Ramos (cell line): ENCODE data around the gene ZNF124.
"Not testable (repeated sequence)": the region's sequence is repeated elsewhere in the genome, so short reads cannot be mapped to it uniquely, and the experiment has no call there.

Source experiments
- in situ Hi-C: fragments of 300-500 bp; cut with MboI; formaldehyde crosslinking; loops from one replicate; pipeline ENCODE4 v1.14.3; 2022; ENCODE audit warnings: low sequenced_read_pairs; ENCODE audit not compliant: unreplicated experiment

Gene ZNF124

DNA sequence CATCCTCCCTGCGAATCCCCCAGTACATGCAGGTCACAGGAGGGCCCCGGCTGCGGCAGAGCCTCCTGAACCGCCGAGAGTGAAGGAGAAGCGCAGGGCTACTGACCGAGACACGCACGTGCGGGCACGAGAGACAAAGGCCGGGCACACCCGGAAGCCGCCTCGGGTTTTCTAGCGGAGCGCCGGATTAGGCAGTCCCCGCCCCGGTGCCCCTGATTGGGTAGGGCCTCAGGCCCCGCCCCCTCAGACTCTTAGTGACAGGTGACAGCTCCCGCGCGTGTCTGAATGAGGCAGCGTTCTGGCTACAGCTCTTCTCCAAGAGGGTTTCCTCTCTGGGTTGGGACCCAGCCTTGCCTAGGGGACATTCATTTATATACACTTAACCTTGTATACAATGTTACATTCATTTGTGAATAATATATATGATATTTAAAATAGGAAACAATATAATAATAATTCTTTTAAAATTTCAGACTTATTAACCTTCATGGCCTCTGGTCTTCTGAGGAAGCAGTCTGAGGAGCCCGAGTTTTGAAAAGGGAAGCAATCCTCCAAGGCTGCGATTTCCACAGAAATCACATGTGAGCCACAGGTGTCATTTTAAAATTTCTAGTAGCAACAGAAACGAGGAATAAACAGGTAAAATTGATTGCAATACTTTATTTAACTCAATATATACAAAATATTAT is at the start of gene ZNF124:
Gene ZNF124 (minus strand): TSS at position 146 of the 689 bp plus-strand sequence. CDS start 143 bp downstream, at position 3.
- in situ Hi-C loops = not testable (repeated sequence)

DNA sequence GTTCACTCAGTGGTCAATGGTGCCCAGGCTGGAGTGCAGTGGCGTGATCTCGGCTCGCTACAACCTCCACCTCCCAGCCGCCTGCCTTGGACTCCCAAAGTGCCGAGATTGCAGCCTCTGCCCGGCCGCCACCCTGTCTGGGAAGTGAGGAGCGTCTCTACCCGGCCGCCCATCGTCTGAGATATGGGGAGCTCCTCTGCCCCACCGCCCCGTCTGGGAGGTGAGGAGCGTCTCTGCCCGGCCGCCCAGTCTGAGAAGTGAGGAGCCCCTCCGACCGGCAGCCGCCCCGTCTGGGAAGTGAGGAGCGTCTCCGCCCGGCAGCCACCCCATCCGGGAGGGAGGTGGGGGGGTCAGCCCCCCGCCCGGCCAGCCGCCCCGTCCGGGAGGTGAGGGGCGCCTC is 48.5 kb upstream of the ZNF124 start:
- in situ Hi-C loops = not testable (repeated sequence)

GRCh38 chr1:247218121-247218651 is 46.4 kb upstream of the ZNF124 start:
- in situ Hi-C loops = no loop called here

- in situ Hi-C loops = no loop called here
These were observed 44.4 kb upstream of the ZNF124 start for GRCh38 chr1:247216261-247216660.

DNA sequence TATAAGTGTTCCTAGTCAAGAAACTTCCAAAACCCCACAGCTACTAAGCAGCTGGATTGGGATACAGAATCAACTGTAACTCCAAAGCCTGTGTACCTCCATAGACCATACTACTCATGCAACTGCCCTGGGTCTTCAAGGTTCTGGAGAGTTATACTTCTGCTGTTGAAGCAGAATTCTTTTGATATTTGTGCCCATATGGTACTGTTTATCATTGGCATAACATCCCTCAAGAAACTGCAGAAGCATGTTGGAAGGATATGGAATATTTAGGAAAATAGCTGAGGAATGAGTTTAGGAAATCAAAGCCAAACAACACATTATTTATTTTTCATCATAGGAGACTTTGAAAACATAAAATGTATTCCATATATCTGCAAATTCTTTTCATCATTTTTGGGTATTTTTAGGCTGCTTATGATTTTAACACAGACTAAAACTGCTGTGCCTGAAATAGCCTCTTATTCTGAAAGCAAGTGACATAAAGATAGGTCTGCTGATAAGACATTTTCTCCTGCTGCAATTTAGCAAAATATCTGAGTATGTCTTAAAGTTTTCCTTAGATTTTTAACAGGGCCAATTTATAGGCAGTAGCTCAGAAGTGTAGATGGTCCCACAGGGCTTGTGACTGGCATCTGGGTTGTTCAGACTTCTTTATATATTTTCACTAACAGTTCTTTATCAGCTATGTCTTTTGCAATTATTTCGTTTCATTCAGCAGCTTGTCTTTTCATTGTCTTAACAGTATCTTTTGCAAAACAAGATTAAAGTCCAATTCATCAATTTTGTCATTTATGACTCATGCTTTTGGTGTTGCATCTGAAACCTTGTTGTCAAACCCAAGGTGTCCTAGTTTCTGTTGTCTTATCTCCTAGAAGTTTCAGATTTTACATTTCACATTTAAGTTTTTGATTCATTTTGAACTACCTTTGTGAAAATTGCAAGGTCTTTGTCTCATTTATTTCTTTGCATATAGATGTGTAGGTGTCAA is 41.1 kb upstream of the ZNF124 start:
- in situ Hi-C loops = no loop called here

DNA sequence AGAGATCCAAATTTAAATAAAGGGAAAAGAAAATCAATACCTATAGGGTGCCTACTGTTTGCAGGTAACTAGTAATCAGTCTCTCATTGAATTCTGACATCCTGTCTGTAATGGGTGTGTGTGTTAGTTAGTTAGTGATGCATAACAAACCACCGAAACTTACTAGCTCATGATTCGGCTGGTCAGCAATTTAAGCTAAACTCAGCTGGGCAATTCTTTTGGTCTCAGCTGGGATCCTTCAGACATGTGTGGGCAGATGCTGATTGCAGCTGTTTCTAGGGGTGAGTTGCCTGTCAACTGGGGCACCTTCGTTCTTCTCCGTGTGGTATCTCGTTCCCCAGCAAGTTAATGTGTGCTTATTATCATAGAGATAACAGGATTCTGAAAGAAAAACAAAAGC is 40.2 kb upstream of the ZNF124 start:
- in situ Hi-C loops = no loop called here

GRCh38 chr1:247211339-247211738 is 39.5 kb upstream of the ZNF124 start:
- in situ Hi-C loops = no loop called here

DNA sequence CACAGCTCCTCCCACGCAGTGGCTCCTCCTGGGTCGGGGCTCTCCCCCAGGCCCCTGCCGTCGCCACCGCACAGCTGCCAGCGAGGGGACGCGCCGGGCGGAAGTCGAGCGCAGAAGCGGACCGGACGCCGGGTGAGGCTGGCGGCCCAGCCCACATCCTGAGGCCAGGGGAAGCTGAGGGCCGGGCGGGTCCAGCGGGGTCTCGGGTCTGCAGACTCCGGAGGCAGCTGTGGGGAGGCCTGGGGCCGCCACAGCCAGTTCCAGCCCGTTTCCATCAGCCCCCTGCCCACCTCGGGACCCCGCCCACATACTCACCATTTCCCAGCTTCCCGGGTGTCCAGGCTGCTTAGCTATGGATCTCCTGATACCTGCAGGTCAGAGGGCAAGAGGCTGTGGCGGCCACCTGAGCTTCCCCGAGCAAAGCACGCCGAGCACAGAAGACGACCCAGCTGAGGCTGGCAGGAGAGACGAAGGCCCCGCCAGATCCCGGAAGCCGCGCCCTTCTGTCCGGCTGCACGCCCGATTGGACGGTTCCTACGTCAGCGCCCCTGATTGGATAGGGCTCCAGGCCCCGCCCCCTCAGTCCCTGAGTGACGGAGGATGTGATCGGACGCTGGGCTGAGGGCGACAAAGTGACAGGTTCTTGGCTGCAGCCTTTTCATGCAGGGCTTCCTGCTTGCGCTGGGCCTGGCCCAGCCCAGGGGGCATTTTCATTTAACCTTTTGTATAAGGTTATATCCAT is 38.7 kb upstream of the ZNF124 start:
- in situ Hi-C loops = no loop called here

GRCh38 chr1:247210062-247210375 is 38.2 kb upstream of the ZNF124 start:
- in situ Hi-C loops = no loop called here

GRCh38 chr1:247209396-247209795 is 37.6 kb upstream of the ZNF124 start:
- in situ Hi-C loops = no loop called here

DNA sequence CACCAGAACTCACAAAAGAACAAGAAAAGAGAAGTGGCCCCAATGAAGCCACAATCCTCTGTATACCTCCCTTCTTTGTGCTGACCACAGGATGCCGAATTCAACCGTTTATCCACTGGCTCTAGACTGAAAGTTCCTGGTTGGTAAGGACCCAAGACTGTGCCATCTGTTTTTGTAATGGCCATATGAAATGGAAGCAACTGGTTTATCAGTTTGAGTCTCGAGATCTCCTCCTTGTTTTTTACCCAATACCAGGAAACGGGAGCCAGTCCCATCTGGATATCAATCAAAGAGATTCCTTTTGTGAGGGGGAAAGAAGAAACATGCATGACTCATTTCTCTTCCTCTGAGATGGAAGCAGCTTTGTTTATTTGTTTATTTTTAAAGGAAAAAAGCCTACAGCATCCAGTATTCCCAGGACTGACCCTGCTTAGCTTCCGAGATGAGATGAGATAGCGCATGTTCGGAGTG is 32.4 kb upstream of the ZNF124 start:
- in situ Hi-C loops = no loop called here

GRCh38 chr1:247198781-247199180 is 27.0 kb upstream of the ZNF124 start:
- in situ Hi-C loops = no loop called here

GRCh38 chr1:247193958-247194357 is 22.1 kb upstream of the ZNF124 start:
- in situ Hi-C loops = no loop called here

GRCh38 chr1:247189981-247190798 is 18.4 kb upstream of the ZNF124 start:
- in situ Hi-C loops = no loop called here

DNA sequence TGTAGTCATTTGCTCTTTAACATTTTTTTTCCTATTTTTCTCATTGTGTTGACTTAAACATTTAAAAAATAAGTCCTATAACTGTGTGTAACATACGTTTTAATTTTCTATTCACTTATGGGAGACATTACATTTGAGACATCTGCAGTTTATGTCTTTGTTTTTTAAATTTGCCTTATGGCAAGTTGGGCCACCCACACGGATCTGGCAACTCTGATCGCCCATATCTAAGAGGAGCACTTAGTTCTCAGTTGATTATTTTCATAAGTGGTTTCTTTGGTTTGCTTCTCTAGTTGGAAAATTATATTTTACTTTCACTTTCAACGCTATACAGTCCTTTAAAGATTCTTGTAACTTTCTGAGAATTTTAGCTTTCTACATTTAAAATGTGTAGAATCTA is 13.8 kb upstream of the ZNF124 start:
- in situ Hi-C loops = no loop called here

GRCh38 chr1:247184254-247184653 is 12.4 kb upstream of the ZNF124 start:
- in situ Hi-C loops = no loop called here

GRCh38 chr1:247182994-247183393 is 11.2 kb upstream of the ZNF124 start:
- in situ Hi-C loops = no loop called here

DNA sequence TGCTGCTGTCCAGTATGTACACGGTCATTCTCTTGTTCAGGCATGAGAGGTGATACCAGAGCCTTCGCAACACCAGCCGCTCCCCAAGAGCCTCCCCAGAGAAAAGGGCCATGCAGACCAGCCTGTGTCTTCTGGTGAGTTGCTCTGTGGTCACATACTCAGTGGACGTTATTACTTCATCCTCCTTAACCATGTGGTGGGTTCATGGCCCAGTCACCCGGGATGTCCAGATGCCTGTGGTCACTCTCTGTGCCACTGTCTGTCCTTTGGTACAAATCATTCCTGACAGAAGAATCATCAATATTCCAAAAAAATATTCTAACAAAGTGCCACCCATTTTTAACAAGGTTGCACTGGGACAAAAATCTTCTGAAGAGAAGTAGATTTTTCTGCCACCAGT is 8.8 kb upstream of the ZNF124 start:
- in situ Hi-C loops = no loop called here

DNA sequence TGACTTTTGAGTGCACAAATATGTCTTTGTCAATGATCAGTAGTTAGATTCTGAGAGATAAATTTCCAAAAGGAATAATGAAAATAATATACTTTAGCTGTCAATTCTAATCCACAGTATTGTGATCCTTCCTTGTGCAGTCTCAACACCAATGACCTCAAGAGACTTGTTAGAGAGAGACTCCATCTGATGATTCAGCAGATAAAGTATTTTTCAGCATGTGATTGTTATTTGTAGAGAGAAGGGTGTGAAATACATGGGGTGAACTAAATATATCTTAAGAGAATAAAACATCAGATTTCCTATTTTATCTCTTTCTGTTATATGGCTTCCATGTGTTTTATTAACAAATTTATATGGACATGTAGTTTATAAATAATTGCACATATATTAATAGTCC is 5.9 kb upstream of the ZNF124 start:
- in situ Hi-C loops = no loop called here

GRCh38 chr1:247175458-247175857 is 3.6 kb upstream of the ZNF124 start:
- in situ Hi-C loops = no loop called here
